Stimulated activated naive CD4-positive, alpha-beta T cell treated with Interleukin-2 at 50 U/mL for 16 hours (primary cell): ENCODE data around the gene RTL9.

Experiments used
- DNase-seq: peaks from one replicate; lab custom pipeline; 2025; lab: John Stamatoyannopoulos, UW

The RTL9 gene

GRCh38 chrX:110341189-110342035 is 17.2 kb upstream of the RTL9 start:
- DNase-seq: no peak

- DNase-seq: no peak
Measured at GRCh38 chrX:110346681-110347080, 12.0 kb upstream of the RTL9 start.

- DNase-seq: no peak
Measured at GRCh38 chrX:110359273-110359672, 625 bp downstream of the RTL9 start.

GRCh38 chrX:110363244-110363643 is 4.6 kb downstream of the RTL9 start:
- no peak for DNase-seq

- DNase-seq: no peak
Measured at GRCh38 chrX:110373310-110373709, 14.7 kb downstream of the RTL9 start.

- no peak for DNase-seq
Measured at GRCh38 chrX:110374559-110374958, 15.9 kb downstream of the RTL9 start.

GRCh38 chrX:110381216-110381615 is 22.6 kb downstream of the RTL9 start:
- no peak for DNase-seq

- no peak for DNase-seq
Measured at GRCh38 chrX:110383414-110383813, 24.8 kb downstream of the RTL9 start.

- DNase-seq: no peak
Measured at GRCh38 chrX:110384490-110384889, 25.8 kb downstream of the RTL9 start.

GRCh38 chrX:110389570-110389969 is 30.9 kb downstream of the RTL9 start:
- DNase-seq: no peak

- no peak for DNase-seq
Measured at GRCh38 chrX:110391086-110391485, 32.4 kb downstream of the RTL9 start.

GRCh38 chrX:110394651-110395050 is 36.0 kb downstream of the RTL9 start:
- no peak for DNase-seq

GRCh38 chrX:110395877-110396276 is 37.2 kb downstream of the RTL9 start:
- DNase-seq: no peak

GRCh38 chrX:110396735-110397134 is 38.1 kb downstream of the RTL9 start:
- no peak for DNase-seq

- DNase-seq: no peak
Measured at GRCh38 chrX:110397339-110397738, 38.7 kb downstream of the RTL9 start.

GRCh38 chrX:110397904-110398303 is 39.3 kb downstream of the RTL9 start:
- DNase-seq: no peak

- no peak for DNase-seq
Measured at GRCh38 chrX:110399497-110399896, 40.8 kb downstream of the RTL9 start.

GRCh38 chrX:110399966-110400365 is 41.3 kb downstream of the RTL9 start:
- no peak for DNase-seq

GRCh38 chrX:110401135-110401534 is 42.5 kb downstream of the RTL9 start:
- no peak for DNase-seq

GRCh38 chrX:110402091-110402849 is 43.6 kb downstream of the RTL9 start:
- DNase-seq: no peak

- DNase-seq: no peak
Measured at GRCh38 chrX:110402850-110403221, 44.2 kb downstream of the RTL9 start.

GRCh38 chrX:110403441-110404238 is 45.0 kb downstream of the RTL9 start:
- DNase-seq: no peak

- no peak for DNase-seq
Measured at GRCh38 chrX:110404376-110404775, 45.7 kb downstream of the RTL9 start.
